Embryonic facial prominence (tissue), 1 donor: ENCODE results near the gene IFIT2.
"Not testable (repeated sequence)": the region's sequence is repeated elsewhere in the genome, so short reads cannot be mapped to it uniquely, and the experiment has no call there.

Experiments used
- DNase-seq: peaks from one replicate; pipeline ENCODE4 v3.0.0-alpha.2; 2016; ENCODE audit errors: extremely low spot score

Gene IFIT2

DNA sequence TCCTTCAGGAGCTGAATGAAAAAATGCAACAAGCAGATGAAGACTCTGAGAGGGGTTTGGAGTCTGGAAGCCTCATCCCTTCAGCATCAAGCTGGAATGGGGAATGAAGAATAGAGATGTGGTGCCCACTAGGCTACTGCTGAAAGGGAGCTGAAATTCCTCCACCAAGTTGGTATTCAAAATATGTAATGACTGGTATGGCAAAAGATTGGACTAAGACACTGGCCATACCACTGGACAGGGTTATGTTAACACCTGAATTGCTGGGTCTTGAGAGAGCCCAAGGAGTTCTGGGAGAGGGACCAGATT lies 5.4 kb downstream of the IFIT2 start:
- DNase-seq, result no peak

DNA sequence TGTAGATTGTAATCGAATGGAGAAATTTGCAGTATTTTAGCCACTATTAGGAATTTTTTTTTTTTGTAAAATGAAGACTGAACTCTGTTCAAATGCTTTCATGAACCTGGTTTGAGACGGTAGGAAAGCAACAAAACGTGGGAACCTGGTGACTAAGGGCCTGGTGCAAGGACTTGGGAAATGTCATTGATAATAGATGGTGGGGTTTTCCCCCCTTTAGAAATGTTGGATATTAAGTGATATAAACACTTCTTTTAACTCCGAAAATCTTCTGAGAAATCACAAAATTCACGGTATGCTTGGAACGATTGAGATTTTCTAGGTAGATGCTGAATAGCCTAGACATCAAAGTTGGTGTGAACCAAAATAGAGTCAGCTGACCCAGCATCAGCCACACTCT lies 6.4 kb downstream of the IFIT2 start:
- DNase-seq, result no peak

DNA sequence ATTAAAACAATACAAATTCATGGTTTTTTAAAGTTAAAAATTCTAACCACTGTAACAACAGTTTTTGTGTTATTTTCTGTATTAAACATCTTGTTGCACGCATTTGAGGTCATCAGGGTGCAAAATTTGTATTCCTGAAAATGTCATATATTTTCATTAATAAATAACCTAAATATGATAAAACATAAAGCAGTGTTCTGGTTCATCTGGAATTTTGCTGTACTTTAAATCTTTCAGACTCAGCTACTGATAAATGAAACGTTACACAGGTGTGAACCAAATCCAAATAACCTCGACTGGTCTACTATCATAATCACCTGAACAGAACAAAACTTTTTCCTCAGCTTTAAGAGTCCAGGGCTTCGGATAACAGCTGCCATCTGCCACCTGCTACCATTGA lies 6.9 kb downstream of the IFIT2 start:
- DNase-seq, result no peak

DNA sequence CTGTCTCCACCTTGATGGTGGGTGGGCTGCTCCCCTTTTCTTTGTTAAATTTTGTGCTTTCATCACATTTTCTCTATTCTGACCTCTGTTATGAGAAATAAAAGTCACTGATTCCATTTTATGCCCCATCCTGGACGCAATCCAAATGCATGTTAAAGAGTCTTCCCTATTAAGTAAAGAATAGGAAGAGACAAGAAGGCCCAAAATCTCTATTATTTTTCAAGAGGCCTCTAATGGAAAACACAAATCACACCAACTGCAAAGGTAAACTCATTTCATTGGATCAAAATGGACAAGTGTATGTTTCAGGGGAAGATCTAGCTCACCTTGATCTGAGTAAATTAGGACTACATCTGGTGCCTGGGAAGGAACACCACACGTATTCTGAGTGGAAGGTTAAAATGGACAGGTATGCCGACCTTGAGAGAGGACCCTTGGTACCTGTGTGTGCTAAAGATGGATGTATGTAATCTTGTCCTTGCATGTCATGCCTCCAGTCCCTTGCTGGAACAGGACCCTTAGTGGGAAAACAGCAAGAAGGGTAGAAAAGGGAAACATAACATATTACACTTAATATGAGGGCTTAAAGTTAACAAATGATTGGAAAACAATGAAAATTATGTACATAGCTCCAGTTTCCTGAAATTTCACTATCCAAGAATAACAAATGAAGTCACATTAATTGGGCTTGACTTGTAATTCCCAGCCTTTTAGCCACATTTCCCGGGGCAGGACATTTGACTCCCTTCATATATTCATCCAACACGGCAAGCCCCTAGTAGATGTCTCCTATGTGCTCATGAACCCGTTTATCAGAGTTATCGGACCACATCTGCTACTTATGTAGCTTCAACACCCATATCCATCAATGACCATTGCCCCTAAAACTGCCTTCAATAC lies 7.6 kb downstream of the IFIT2 start:
- DNase-seq, result no peak

DNA sequence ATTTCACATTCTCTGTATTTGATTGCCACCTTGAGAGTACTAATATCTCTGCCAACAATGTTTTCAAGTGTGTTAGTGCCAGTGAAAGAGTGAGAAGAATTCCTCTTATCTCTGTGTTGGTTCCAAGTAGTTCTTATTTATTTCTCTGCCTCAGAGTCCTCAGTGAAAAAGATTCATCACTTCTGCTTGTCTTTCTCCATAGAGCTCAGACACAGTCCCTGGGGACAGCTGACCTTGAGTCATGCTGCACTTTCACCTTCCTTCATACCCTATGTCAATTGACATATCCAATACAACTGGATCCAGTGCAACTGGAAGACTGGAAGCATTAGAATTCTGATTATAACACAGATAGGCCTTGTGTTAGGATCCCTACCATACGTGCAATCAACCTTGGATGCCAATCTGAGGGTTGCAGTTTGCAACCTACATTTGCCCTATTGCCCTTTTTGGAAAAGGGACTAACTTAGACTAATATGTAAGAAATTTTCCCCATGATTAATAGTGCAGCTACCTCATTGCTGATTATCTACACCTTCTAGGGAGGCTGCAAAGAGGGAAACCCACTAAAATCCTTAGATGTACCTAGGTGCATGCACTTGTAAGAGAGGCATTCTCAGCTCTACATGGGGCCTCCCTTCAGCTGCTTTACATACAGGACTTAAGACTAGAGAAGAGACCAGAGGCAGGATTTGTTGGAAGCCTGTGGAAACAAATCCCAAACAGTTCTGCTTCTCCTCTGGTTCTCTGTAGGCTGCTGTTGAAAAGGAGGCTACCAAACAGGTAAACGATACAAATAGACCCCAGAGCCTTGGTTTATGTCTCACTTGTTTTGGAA lies 8.4 kb downstream of the IFIT2 start:
- DNase-seq, result no peak

DNA sequence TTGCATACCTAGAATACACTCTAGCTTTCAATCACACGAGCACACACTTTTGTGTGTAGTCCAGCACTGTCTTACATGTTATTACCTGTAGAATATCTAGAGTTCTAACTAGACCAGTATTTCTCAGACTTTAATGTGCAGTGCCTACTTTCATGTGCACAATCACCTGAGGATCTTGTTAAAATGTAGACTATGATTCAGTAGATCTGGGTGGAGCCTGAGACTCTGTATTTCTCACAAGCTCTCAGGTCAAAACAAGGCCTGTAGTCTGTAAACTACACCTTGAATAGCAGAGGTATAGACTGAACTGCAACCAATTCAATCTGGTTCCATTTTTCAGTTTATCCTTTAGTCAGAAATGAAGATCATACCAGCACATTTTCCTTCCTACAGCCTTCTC lies 11.1 kb downstream of the IFIT2 start:
- DNase-seq, result no peak

DNA sequence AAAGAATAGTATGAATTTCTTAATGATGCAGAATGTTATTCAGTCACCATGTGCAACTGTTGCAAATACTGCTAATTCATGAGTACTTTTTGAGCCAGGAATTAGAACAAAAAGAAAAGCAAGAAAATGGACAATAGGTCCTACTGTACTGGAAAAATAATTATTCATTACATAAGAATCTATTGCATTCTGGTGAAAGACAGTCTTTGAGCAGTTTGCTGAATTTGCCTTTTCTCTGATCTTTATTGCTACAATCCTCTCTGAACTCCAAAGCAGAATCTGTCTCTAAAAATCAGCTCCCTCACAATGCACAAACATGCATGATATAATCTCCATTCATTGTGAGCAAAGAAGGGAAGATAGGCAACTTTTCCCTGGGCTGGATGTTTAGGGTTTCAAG lies 12.8 kb downstream of the IFIT2 start:
- no peak for DNase-seq

DNA sequence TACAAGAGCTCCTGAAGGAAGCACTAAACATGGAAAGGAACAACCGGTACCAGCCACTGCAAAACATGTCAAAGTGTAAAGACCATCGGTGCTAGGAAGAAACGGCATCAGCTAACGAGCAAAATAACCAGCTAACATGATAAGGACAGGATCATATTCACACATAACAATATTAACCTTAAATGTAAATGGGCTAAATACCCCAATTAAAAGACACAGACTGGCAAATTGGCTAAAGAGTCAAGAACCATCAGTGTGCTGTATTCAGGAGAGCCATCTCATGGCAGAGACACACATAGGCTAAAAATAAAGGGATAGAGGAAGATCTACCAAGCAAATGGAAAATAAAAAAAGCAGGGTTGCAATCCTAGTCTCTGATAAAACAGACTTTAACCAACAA lies 16.2 kb downstream of the IFIT2 start:
- not testable (repeated sequence) for DNase-seq

DNA sequence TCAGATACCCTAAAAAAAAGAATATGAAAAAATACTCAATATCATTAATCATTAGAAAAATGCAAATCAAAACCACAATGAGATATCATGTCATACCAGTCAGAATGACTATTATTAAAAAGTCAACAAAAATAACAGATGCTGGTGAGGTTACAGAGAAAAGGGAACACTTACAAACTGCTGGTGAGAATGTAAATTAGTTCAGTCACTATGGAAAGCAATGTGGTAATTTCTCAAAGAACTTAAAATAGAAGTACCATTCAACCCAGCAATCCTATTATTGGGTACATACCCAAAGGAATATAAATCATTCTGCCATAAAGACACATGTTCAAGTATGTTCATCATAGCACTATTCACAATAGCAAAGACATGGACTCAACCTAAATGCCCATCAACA lies 23.2 kb downstream of the IFIT2 start:
- not testable (repeated sequence) for DNase-seq

DNA sequence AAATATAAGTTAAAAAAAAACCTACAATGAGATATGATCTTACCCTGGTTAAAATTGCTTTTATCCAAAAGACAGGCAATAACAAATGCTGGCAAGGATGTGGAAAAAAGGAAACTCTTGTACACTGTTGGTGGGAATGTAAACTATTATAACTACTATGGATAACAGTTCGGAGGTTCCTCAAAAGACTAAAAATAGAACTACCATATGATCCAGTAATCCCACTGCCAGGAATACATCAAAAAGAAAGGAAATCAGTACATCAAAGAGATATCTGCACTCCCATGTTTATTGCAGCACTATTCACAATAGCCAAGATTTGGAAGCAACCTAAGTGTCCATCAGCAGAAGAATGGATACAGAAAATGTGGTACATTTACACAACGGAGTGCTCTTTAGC lies 24.0 kb downstream of the IFIT2 start:
- DNase-seq, result not testable (repeated sequence)

DNA sequence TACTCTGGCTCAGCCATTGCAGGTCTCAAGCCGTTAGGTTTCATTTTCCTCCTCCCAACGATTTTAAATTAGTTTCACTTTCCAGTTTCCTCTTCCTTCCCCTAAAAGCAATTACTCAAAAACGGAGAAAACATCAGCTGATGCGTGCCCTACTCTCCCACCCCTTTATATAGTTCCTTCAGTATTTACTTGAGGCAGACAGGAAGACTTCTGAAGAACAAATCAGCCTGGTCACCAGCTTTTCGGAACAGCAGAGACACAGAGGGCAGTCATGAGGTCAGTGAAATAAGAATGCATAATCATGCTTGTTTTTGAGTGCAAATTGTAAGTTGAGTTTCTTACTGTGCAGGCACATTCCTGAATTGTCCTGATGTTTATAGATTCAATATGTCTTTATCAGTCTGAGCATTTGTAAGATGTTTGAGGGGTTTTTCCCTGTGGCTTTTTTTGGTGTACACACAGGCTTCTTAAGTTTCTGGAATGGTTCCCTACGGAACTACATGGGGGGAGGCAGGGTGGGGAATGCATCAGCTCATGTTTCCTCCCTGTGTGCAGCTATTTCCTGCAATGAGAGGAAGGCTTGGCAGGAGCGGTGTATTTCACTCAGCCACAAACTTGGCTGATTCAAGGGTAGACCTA lies 26.1 kb downstream of the IFIT2 start, which contains the start of gene IFIT3:
Gene IFIT3, plus strand, starts transcription at position 195 of the 639 bp plus-strand sequence. Its CDS starts 77 bp downstream, at position 272.
- peak; percentile 82 for DNase-seq

DNA sequence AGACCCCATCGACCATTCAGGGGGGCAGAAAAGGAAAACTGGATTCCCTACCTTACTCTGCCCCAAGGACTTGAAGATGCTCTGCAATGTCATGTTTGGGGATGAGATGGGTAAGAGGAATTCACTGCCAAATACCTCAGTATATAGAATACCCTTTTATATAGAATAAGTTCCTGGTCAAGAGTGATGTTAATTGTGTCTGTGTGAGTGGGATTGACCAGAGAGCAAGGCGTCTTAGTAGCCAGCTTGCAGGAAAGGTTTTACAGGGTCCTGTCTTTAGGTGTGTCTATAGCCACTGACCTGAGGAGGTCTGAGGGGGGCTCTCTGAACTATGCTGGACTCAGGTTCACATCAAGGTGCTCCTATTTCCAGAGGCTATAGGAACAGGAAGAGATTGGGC lies 27.3 kb downstream of the IFIT2 start:
- DNase-seq, result no peak

DNA sequence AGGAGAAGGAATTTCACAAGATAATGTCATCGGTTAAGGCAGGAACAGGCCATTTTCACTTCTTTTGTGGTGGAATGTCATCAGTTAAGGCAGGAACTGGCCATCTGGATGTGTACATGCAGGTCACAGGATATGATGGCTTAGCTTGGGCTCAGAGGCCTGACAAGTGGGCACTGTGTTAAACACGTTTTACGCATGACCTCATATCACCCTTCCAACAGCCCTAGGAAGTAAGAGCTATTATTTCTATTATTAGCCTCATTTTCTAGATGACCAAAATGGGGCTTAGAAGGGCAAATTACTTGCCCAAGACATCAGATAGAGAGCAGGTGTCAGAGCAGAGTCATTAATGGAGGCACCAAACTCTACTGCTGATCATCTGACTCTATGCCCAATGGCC lies 28.2 kb downstream of the IFIT2 start:
- not testable (repeated sequence) for DNase-seq

DNA sequence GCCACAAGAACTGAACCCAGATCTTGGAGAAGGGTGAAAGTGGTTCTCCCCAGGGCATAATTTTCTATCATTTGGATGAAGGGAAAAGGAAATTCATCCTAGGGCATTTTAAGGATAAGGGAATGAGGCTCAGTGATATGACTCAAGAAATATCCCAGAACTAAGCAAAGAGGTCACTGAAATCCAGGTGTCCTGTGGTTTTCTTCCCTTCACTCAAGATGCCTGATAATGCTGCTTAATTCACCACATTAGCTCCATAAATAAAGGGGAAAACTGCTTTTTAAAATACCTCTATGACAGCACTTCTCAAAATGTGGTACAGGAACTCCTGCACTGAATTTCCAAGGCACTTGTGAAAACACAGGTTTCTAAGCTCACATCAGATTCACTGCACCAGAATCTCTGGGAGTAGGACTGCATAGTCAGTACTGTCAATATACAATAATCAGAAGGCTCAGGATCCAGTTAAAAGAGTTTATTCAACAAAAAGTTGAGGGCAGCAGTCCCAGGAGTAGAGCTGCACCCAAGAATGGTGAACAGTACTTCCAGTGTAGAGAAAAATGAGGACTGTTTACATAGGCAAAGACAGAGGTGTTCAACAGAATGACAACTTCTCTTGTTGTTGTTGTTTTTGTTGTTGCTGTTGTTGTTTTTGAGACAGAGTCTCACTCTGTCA lies 28.8 kb downstream of the IFIT2 start:
- no peak for DNase-seq

DNA sequence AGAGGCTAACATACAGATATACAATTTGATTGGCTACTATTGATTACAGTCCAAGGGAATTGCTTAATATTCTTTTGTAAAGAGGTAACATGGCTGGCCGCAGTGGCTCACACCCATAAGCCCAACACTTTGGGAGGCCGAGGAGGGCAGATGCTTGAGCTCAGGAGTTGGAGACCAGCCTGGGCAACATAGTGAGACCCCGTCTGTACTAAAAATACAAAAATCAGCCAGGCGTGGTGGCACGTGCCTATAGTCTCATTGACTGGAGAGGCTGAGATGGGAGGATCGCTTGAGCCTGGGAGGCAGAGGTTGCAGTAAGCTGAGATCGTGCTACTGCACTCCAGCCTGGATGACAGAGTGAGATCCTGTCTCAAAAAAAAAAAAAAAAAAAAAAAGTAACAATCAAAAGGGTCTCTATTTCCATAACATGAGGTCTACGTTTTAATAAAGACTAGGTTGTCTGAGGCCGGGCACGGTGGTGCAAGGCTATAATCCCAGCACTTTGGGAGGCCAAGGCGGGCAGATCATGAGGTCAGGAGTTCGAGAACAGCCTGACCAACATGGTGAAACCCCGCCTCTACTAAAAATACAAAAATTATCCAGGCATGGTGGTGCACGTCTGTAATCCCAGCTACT lies 29.8 kb downstream of the IFIT2 start:
- DNase-seq, result not testable (repeated sequence)

DNA sequence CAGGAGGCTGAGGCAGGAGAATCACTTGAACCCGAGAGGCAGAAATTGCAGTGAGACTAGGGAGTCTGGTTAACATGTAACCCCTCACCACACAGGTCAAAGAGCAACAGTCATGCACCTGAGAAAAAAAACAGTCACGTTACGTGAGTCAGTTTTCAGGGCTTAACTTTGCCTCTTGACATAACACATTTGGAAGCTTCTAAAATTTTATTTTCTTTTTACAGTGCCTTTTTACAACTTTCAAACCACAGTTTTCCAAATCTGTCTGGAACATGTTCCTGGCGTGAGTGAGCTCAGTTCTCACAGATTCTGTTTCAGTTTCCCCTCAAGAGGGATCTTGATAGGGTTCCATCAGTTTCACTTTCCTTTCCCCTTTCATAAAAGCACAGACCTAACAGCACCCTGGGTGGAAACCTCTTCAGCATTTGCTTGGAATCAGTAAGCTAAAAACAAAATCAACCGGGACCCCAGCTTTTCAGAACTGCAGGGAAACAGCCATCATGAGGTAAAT lies 30.3 kb downstream of the IFIT2 start:
- peak; percentile 46 for DNase-seq

DNA sequence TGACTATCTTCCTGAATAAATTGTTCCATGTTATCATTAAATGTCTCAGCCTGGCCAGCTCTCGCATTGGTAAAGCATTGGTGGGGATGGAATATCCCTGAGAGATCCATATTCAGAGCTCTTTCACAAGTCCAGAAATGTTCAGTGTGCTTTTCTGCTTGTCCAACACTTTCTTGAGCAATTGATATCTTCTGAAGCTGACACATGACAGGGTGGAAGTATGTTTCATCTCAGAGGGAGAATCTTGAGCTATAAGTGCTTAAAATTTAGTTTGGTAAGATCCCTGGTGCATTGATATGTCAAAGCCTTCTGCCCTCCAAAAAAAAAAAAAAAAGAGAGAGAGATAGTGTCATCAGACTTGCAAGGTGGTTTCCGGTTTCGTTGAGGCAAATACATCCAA lies 33.4 kb downstream of the IFIT2 start:
- no peak for DNase-seq

DNA sequence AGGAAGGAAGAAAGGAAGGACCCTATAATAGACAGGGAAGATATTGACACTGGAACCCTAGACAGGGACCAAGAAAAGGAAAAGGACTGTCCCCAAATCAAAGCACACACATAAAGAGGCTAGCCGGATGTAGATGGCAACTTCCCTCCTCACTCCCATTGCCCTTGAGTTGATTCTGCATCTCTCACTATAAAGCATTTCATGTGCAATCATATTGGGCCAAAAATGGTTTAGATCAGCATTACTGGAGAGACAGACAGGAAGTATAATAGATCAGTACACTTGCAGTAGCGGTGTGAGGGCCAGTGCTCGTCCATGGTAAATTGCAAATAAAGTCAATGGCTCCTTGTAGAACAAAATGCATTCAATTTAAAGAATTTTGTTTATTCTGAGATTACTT lies 34.4 kb downstream of the IFIT2 start:
- DNase-seq, result no peak

DNA sequence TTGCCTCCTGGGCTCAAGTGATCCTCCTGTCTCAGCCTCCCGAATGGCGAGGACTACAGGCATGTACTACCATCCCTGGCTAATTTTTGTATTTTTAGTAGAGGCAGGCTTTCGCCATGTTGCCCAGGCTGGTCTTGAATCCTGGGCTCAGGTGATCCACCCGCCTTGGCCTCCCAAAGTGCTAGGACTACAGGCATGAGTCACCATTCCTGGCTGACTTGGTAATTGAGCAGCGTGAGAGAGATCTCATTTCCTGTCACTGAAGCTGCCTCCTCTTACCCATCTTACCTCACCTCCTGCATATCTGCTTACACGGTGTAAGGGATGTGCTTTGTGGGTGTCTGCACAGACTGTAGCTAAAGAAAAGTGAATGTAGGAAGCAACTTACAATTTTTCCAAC lies 35.6 kb downstream of the IFIT2 start:
- no peak for DNase-seq

DNA sequence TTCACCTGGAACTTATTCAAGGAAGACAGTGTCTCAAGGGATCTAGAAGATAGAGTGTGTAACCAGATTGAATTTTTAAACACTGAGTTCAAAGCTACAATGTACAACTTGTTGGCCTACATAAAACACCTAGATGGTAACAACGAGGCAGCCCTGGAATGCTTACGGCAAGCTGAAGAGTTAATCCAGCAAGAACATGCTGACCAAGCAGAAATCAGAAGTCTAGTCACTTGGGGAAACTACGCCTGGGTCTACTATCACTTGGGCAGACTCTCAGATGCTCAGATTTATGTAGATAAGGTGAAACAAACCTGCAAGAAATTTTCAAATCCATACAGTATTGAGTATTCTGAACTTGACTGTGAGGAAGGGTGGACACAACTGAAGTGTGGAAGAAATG lies 36.9 kb downstream of the IFIT2 start:
- DNase-seq, result no peak

DNA sequence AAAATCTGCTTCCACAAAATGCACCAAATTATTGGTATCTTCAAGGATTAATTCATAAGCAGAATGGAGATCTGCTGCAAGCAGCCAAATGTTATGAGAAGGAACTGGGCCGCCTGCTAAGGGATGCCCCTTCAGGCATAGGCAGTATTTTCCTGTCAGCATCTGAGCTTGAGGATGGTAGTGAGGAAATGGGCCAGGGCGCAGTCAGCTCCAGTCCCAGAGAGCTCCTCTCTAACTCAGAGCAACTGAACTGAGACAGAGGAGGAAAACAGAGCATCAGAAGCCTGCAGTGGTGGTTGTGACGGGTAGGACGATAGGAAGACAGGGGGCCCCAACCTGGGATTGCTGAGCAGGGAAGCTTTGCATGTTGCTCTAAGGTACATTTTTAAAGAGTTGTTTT lies 38.0 kb downstream of the IFIT2 start:
- no peak for DNase-seq
